Heart right ventricle (tissue), 16 donors: ENCODE measurements around the gene NFYC. TPM values are rescaled to one million over a fixed set of nuclear protein-coding genes. Genes with fewer than 3 reads are reported as not detected.

ENCODE experiments used
- ATAC-seq, 8 donors: fragments of 200-7000 bp; cut with Tn5 transposase; one replicate each; pipeline ENCODE4 v1.9.1; 2020; ENCODE audit warnings: mild to moderate bottlenecking in 8 of 8, moderate library complexity in 8 of 8, moderate number of reproducible peaks in 1 of 8
- DNase-seq, 2 donors: peaks; one replicate each; pipeline ENCODE4 v3.0.0-alpha.2; 2020
- H3K27ac ChIP-seq, 10 donors: fragments of 200-600 bp; sonication (generic) in 2 of 10; one replicate each; pipeline versions ENCODE4 v1.5.0 to v1.8.0; 2020 to 2022; ENCODE audit warnings: mild to moderate bottlenecking in 3 of 10
- H3K27me3 ChIP-seq, 7 donors: fragments of 200-600 bp; one replicate each; pipeline ENCODE4 v1.8.0; 2021 to 2022; ENCODE audit warnings: mild to moderate bottlenecking in 2 of 7
- H3K36me3 ChIP-seq, 9 donors: fragments of 200-600 bp; sonication (generic) in 1 of 9; one replicate each; pipeline versions ENCODE4 v1.5.0 to v1.8.0; 2020 to 2022; ENCODE audit warnings: mild to moderate bottlenecking in 2 of 9
- H3K4me1 ChIP-seq, 9 donors: fragments of 200-600 bp; sonication (generic) in 1 of 9; one replicate each; pipeline versions ENCODE4 v1.5.0 to v1.8.0; 2020 to 2022; ENCODE audit warnings: mild to moderate bottlenecking in 4 of 9
- H3K4me3 ChIP-seq, 10 donors: fragments of 200-600 bp; sonication (generic) in 2 of 10; one replicate each; pipeline versions ENCODE4 v1.5.0 to v1.8.0; 2020 to 2022; ENCODE audit warnings: mild to moderate bottlenecking in 7 of 10, moderate library complexity in 2 of 10
- H3K9me3 ChIP-seq, 11 donors: fragments of 200-600 bp in 10 of 11; sonication (generic) in 2 of 11; one replicate each; pipeline versions ENCODE4 v1.5.0 to v1.8.0; 2013 to 2022; ENCODE audit warnings: mild to moderate bottlenecking in 2 of 11, control low read depth in 1 of 11, moderate library complexity in 1 of 11
- CTCF ChIP-seq, 9 donors: fragments of 200-600 bp; sonication (generic) in 2 of 9; IDR thresholded peaks; one replicate each; pipeline versions ENCODE4 v1.5.0 to v1.8.0; 2021 to 2022; ENCODE audit warnings: antibody characterized with exemption in 9 of 9, mild to moderate bottlenecking in 5 of 9, moderate library complexity in 1 of 9
- WGBS, 2 donors: extraction: QIAGEN DNeasy Blood & Tissue Kit; methylation state at CpG; one replicate each; pipeline ENCODE4 v1.1.7; 2013; ENCODE audit warnings: inconsistent platforms in 1 of 2; 5-methylcytosine and 5-hydroxymethylcytosine counted together
- intact Hi-C, 10 donors: fragments of 100-400 bp; cut with DNase I; formaldehyde crosslinking; loops; one replicate each; pipeline versions ENCODE4 v1.11.1 to v1.14.2; 2022
- polyA plus RNA-seq, 2 donors: library from polyadenylated mRNA; stranded (reverse); fragments of 200-250 nt; gene quantifications; one replicate each; pipeline ENCODE4 v1.2.3, GENCODE V29; 2013
- total RNA-seq, 10 donors: library from RNA; stranded (reverse); fragmentation: NEBNext Ultra II Directional in 3 of 10; extraction: Animal tissue kit (Norgen Biotek cat#: 25700) in 3 of 10; gene quantifications; one replicate each; pipeline versions ENCODE4 v1.2.1 to v1.2.4, GENCODE V29; 2021 to 2023
- donor health status: Arrhythmogenic right ventricular cardiomyopathy.
- donor health status: ischemic (EF 13 %, LVEDD 7.1; RV severe dilation, severe dysfunction).
- donor health status: healthy with polysubstance abuse.
- donor health status: DM: no; HTN: yes; CAD: no.
- donor health status: DM: no; HTN: no; CAD: no.
- donor health status: ischemic (EF 25% LVEDD 6.9; RV normal size, moderate dysfunction).
- donor health status: ischemic (EF 25% LVEDD 5.7; RV mildly dilated, moderate dysfunction).
- donor health status: healthy.
- donor health status: DM: yes; HTN: yes; CAD: no.
- donor health status: Ischemic cardiomyopathy.
- donor health status: ischemic (EF 35%, LVEDD 5.7; RV mildly dilated, moderate dysfunction).
- donor health status: nonischemic (EF 11% LVEDD 7.7; RV severe dilation, severe dysfunction).
- donor health status: DM: yes; HTN: yes; CAD: no.
- donor health status: PGD.
- donor health status: ischemic (EF 29% LVEDD 5.4; RV normal size, mild dysfunction).
- donor health status: nonischemic (EF 23%, LVEDD 6.1; RV moderate dilation, normal function).

NFYC gene
- total and polyA plus RNA-seq, 12 donors, result 49.9 to 84.7 (median 71.7) TPM

- Histone ChIP-seq H3K4me3 (no peak overlapping the region), H3K4me1 (peaks cover 13 to 25% (median 19%) of the 10 kb centered on the region in 9 donors), H3K27ac (no peak overlapping the region), H3K36me3 (peaks cover 0 to 11% (median 3%) of the 10 kb centered on the region in 9 donors), H3K27me3 (peaks cover 0 to 34% (median 0%) of the 10 kb centered on the region in 7 donors), H3K9me3 (peaks cover 0 to 17% (median 0%) of the 10 kb centered on the region in 11 donors)
- intact Hi-C loops, result no loop called here
- 80 to 82% methylated on average over 10 to 11 of the region's 11 CpGs for WGBS, 2 donors
- no peak for TF ChIP-seq CTCF (IDR thresholded peaks at IDR 0.05)
- DNase-seq (no peak), ATAC-seq (no peak)
These were observed 89.4 kb downstream of the NFYC start for GRCh38 chr1:40780678-40781607.

GRCh38 chr1:40781608-40781971, 90.1 kb downstream of the NFYC start:
- intact Hi-C loops, result no loop called here
- H3K27ac ChIP-seq, result no peak overlapping the region
- peaks cover 0 to 5% (median 0%) of the 10 kb centered on the region in 9 donors for H3K36me3 ChIP-seq
- WGBS, 2 donors, result 95 to 98% methylated on average over 2 of the region's 2 CpGs
- H3K27me3 ChIP-seq, result peaks cover 0 to 34% (median 0%) of the 10 kb centered on the region in 7 donors
- no peak for DNase-seq
- no peak for TF ChIP-seq CTCF (IDR thresholded peaks at IDR 0.05)
- ATAC-seq, result no peak
- no peak overlapping the region for H3K4me3 ChIP-seq
- peaks cover 0 to 11% (median 0%) of the 10 kb centered on the region in 11 donors for H3K9me3 ChIP-seq
- H3K4me1 ChIP-seq, result peaks cover 13 to 25% (median 23%) of the 10 kb centered on the region in 9 donors

GRCh38 chr1:40782371-40782956, 91.0 kb downstream of the NFYC start:
- Histone ChIP-seq H3K9me3 (peaks cover 0 to 2% (median 0%) of the 10 kb centered on the region in 11 donors), H3K36me3 (no peaks in the 10 kb centered on the region), H3K27me3 (peaks cover 0 to 34% (median 0%) of the 10 kb centered on the region in 7 donors), H3K4me3 (peak overlapping the region in 8 of 10 donors; percentile 18 to 58 (median 52)), H3K4me1 (peaks cover 13 to 25% (median 23%) of the 10 kb centered on the region in 9 donors), H3K27ac (peak overlapping the region in 1 of 10 donors; percentile 1)
- WGBS, 2 donors, result 14% methylated on average over 20 of the region's 20 CpGs
- intact Hi-C loops, result no loop called here
- TF ChIP-seq CTCF (IDR thresholded peaks at IDR 0.05), result peak in 2 of 9 donors; percentile 11 to 17
- peak in 7 of 8 donors; percentile 8 to 52 (median 38) for ATAC-seq
- DNase-seq, result peak; percentile 25 to 54
